PC-3 (cell line): ENCODE measurements around the gene USP48. TPM values are rescaled to one million over a fixed set of nuclear protein-coding genes. Genes with fewer than 3 reads are reported as not detected.

Experiments used
- ATAC-seq: fragments of 200-7000 bp; cut with Tn5 transposase; 2 replicates; pipeline ENCODE4 v1.9.1; 2020; ENCODE audit warnings: mild to moderate bottlenecking, moderate library complexity
- BruUV-seq: library from RNA; stranded (reverse); fragments of 400-500 nt; replicated peaks from 2 replicates; lab custom pipeline; 2021; lab: Mats Ljungman, UMichigan
- CTCF ChIA-PET: fragments of 300-600 bp; sonication (Branson Sonifier 250); formaldehyde crosslinking; loops from one replicate; lab custom pipeline; 2022; ENCODE audit warnings: antibody characterized with exemption; lab: Charles Lee
- POLR2A ChIA-PET: fragments of 300-600 bp; sonication (Branson Sonifier 250); formaldehyde crosslinking; loops from one replicate; lab custom pipeline; 2022; ENCODE audit warnings: antibody characterized with exemption; ENCODE audit not compliant: unreplicated experiment; lab: Charles Lee
- DNase-seq: peaks from one replicate; pipeline ENCODE4 v3.0.0-alpha.2; 2015
- H2AFZ ChIP-seq: fragments of 300-600 bp; sonication (generic); 2 replicates; pipeline ENCODE4 v1.6.0; 2016; ENCODE audit warnings: antibody characterized with exemption, low read length
- H3F3A ChIP-seq: fragments of 300-600 bp; sonication (generic); one replicate; pipeline ENCODE4 v1.6.0; 2017; ENCODE audit warnings: antibody characterized with exemption, low read length, control low read depth, mild to moderate bottlenecking; ENCODE audit not compliant: unreplicated experiment
- H3K27ac ChIP-seq: fragments of 300-600 bp; sonication (generic); 2 replicates; pipeline ENCODE4 v1.5.1; 2016; ENCODE audit warnings: mild to moderate bottlenecking, low read length
- H3K27me3 ChIP-seq: fragments of 300-600 bp; sonication (generic); 2 replicates; pipeline ENCODE4 v1.6.1; 2016; ENCODE audit warnings: low read length, mixed read lengths
- H3K36me3 ChIP-seq: fragments of 300-600 bp; sonication (generic); 2 replicates; pipeline ENCODE4 v1.6.1; 2016; ENCODE audit warnings: low read depth, mixed run types, low read length, mixed read lengths
- H3K4me1 ChIP-seq: fragments of 300-600 bp; sonication (generic); 2 replicates; pipeline ENCODE4 v1.5.1; 2016; ENCODE audit warnings: low read length; ENCODE audit not compliant: insufficient read depth
- H3K4me2 ChIP-seq: fragments of 300-600 bp; sonication (generic); 2 replicates; pipeline ENCODE4 v1.6.0; 2016; ENCODE audit warnings: low read length
- H3K4me3 ChIP-seq: fragments of 300-600 bp; sonication (generic); 2 replicates; pipeline ENCODE4 v1.5.1; 2016; ENCODE audit warnings: mild to moderate bottlenecking, low read length, mixed read lengths
- H3K79me2 ChIP-seq: fragments of 300-600 bp; sonication (generic); 2 replicates; pipeline ENCODE4 v1.6.1; 2017; ENCODE audit warnings: low read length, mixed read lengths
- H3K9ac ChIP-seq: fragments of 300-600 bp; sonication (generic); 2 replicates; pipeline ENCODE4 v1.6.0; 2016; ENCODE audit warnings: mild to moderate bottlenecking, low read length
- H3K9me2 ChIP-seq: fragments of 300-600 bp; sonication (generic); replicated peaks from 2 replicates; pipeline ENCODE4 v1.6.1; 2016; ENCODE audit warnings: mixed run types, low read length, mixed read lengths
- H3K9me3 ChIP-seq: fragments of 300-600 bp; sonication (generic); 2 replicates; pipeline ENCODE4 v1.6.1; 2016; ENCODE audit warnings: low read length, mixed read lengths
- H4K20me1 ChIP-seq: fragments of 300-600 bp; sonication (generic); 2 replicates; pipeline ENCODE4 v1.6.1; 2016; ENCODE audit warnings: low read length, mixed read lengths
- EZH2 ChIP-seq: fragments of 300-600 bp; sonication (generic); IDR thresholded peaks from one replicate; pipeline ENCODE4 v1.6.1; 2017; ENCODE audit warnings: antibody characterized with exemption, mild to moderate bottlenecking, low read length; ENCODE audit not compliant: unreplicated experiment
- EZH2phosphoT487 ChIP-seq: fragments of 300-600 bp; sonication (generic); IDR thresholded peaks from 2 replicates; pipeline ENCODE4 v1.6.1; 2018; ENCODE audit warnings: mild to moderate bottlenecking, antibody characterized with exemption, low read length, borderline replicate concordance
- intact Hi-C: fragments of 100-400 bp; cut with micrococcal nuclease; formaldehyde crosslinking; loops from 2 replicates; pipeline ENCODE4 v1.9.0; 2023
- total RNA-seq: library from RNA; depleted of rRNA; stranded (reverse); fragments of >200 nt; gene quantifications from 2 replicates; pipeline ENCODE4 v1.2.3, GENCODE V29; 2014
- TF ChIP-seq, protein P1 (sequence below): fragments of 300-600 bp; sonication (generic); conservative IDR thresholded peaks from 2 replicates; pipeline ENCODE4 v1.5.1; 2017; ENCODE audit warnings: antibody characterized with exemption, low read depth, mild to moderate bottlenecking, low read length

The USP48 gene
- total RNA-seq, 1 experiment from 2014 or later, result 33.3 TPM

- no peak for TF ChIP-seq EZH2
- TF ChIP-seq, protein P1, sequence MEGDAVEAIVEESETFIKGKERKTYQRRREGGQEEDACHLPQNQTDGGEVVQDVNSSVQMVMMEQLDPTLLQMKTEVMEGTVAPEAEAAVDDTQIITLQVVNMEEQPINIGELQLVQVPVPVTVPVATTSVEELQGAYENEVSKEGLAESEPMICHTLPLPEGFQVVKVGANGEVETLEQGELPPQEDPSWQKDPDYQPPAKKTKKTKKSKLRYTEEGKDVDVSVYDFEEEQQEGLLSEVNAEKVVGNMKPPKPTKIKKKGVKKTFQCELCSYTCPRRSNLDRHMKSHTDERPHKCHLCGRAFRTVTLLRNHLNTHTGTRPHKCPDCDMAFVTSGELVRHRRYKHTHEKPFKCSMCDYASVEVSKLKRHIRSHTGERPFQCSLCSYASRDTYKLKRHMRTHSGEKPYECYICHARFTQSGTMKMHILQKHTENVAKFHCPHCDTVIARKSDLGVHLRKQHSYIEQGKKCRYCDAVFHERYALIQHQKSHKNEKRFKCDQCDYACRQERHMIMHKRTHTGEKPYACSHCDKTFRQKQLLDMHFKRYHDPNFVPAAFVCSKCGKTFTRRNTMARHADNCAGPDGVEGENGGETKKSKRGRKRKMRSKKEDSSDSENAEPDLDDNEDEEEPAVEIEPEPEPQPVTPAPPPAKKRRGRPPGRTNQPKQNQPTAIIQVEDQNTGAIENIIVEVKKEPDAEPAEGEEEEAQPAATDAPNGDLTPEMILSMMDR, result no peak
- no peak for TF ChIP-seq EZH2phosphoT487
- intact Hi-C loops, result no loop called here
- CTCF ChIA-PET, result no interaction called here
Measured at GRCh38 chr1:21668232-21668950, 114.6 kb downstream of the USP48 start.

GRCh38 chr1:21667348-21668231 lies 115.4 kb downstream of the USP48 start:
- no peaks in the 10 kb centered on the region for H3K9me3 ChIP-seq
- no peak overlapping the region for H2AFZ ChIP-seq
- intact Hi-C loops, result no loop called here
- no peak for TF ChIP-seq EZH2phosphoT487
- TF ChIP-seq, protein P1, result no peak
- TF ChIP-seq EZH2, result no peak
- no peaks in the 10 kb centered on the region for H4K20me1 ChIP-seq
- ChIA-PET POLR2A (no interaction called here), CTCF (no interaction called here)
- BruUV-seq, result no TSS peak
- peaks cover 24% of the 10 kb centered on the region for H3K27me3 ChIP-seq
- H3K4me3 ChIP-seq, result no peak overlapping the region
- no peak overlapping the region for H3K4me2 ChIP-seq
- ATAC-seq, result no peak
- no peak overlapping the region for H3K27ac ChIP-seq
- H3K79me2 ChIP-seq, result no peaks in the 10 kb centered on the region
- H3K9me2 ChIP-seq, result no peaks in the 10 kb centered on the region
- H3K36me3 ChIP-seq, result no peaks in the 10 kb centered on the region
- DNase-seq, result no peak
- no peaks in the 10 kb centered on the region for H3F3A ChIP-seq
- no peak overlapping the region for H3K9ac ChIP-seq
- peaks cover 8% of the 10 kb centered on the region; the same call in 1 of the 2 replicates for H3K4me1 ChIP-seq

More at GRCh38 chr1:21668232-21668950, 114.6 kb downstream of the USP48 start:
- H4K20me1 ChIP-seq, result no peaks in the 10 kb centered on the region
- no peak for DNase-seq
- H3K79me2 ChIP-seq, result no peaks in the 10 kb centered on the region
- no peak for ATAC-seq
- H3K9me2 ChIP-seq, result no peaks in the 10 kb centered on the region
- peak overlapping the region; percentile 77 for H3K4me2 ChIP-seq
- no peak overlapping the region for H2AFZ ChIP-seq
- 0 out of 2 replicates have a peak overlapping the region, but pooled peaks have one; percentile 50 for H3K4me3 ChIP-seq
- H3K36me3 ChIP-seq, result no peaks in the 10 kb centered on the region
- peaks cover 24% of the 10 kb centered on the region for H3K27me3 ChIP-seq
- H3K4me1 ChIP-seq, result peaks cover 8% of the 10 kb centered on the region; the same call in 1 of the 2 replicates
- POLR2A ChIA-PET, result no interaction called here
- no peaks in the 10 kb centered on the region for H3K9me3 ChIP-seq
- no peak overlapping the region for H3K9ac ChIP-seq
- H3F3A ChIP-seq, result no peaks in the 10 kb centered on the region
- no peak overlapping the region for H3K27ac ChIP-seq
- no TSS peak for BruUV-seq
